NT2/D1 (cell line): ENCODE results near the gene ANKRD31.
"Not testable (repeated sequence)": the region's sequence is repeated elsewhere in the genome, so short reads cannot be mapped to it uniquely, and the experiment has no call there.

ENCODE experiments used
- SUZ12 ChIP-seq: IDR thresholded peaks from 2 replicates; pipeline ENCODE4 v1.6.1; 2011; ENCODE audit not compliant: insufficient read length, insufficient read depth; ENCODE audit errors: extremely low read depth
- YY1 ChIP-seq: IDR thresholded peaks from 2 replicates; pipeline ENCODE4 v1.6.1; 2011; ENCODE audit not compliant: insufficient read length, insufficient read depth
- ZNF274 ChIP-seq: IDR thresholded peaks from 2 replicates; pipeline ENCODE4 v1.6.1; 2011; ENCODE audit warnings: mild to moderate bottlenecking, low read depth, low read length

- not testable (repeated sequence) for TF ChIP-seq YY1, SUZ12, ZNF274
These were observed 61.8 kb downstream of the ANKRD31 start for GRCh38 chr5:75174872-75175271.
